ENCODE measurements around the gene DUSP21.

DNA sequence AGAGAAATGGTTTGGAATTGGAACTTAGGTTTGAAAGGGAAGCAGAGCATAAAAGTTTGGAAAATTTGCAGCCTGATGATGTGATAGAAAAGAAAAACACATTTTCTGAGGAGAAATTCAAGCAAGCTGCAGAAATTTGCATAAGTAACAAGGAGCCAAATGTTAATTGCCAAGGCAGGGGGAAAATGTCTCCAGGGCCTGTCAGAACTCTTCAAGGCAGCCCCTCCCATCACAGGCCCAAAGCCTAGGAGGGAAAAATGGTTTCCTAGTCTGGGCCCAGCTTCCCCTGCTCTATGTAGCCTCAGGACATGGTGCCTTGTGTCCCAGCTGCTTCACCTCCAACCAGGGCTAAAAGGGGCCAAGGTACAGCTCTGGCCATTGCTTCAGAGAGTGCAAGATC, 21.2 kb upstream of the DUSP21 start:
- TF ChIP-seq, protein P1, sequence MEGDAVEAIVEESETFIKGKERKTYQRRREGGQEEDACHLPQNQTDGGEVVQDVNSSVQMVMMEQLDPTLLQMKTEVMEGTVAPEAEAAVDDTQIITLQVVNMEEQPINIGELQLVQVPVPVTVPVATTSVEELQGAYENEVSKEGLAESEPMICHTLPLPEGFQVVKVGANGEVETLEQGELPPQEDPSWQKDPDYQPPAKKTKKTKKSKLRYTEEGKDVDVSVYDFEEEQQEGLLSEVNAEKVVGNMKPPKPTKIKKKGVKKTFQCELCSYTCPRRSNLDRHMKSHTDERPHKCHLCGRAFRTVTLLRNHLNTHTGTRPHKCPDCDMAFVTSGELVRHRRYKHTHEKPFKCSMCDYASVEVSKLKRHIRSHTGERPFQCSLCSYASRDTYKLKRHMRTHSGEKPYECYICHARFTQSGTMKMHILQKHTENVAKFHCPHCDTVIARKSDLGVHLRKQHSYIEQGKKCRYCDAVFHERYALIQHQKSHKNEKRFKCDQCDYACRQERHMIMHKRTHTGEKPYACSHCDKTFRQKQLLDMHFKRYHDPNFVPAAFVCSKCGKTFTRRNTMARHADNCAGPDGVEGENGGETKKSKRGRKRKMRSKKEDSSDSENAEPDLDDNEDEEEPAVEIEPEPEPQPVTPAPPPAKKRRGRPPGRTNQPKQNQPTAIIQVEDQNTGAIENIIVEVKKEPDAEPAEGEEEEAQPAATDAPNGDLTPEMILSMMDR (conservative IDR thresholded peaks at IDR 0.05; ENCODE audit: low read depth, low read length): no peak
- TF ChIP-seq RFX5 (IDR thresholded peaks at IDR 0.05; ENCODE audit: low read depth, low read length) (no peak), POLR2A (IDR thresholded peaks at IDR 0.05; ENCODE audit: low read depth, low read length) (no peak), RCOR1 (IDR thresholded peaks at IDR 0.05; ENCODE audit: insufficient replicate concordance, low read length) (no peak), MXI1 (IDR thresholded peaks at IDR 0.05; ENCODE audit: borderline replicate concordance, low read depth, low read length) (no peak), MAZ (IDR thresholded peaks at IDR 0.05; ENCODE audit: borderline replicate concordance, low read depth, low read length) (no peak), CEBPB (IDR thresholded peaks at IDR 0.05; ENCODE audit: low read depth, low read length) (no peak)
- TF ChIP-seq, protein P2, sequence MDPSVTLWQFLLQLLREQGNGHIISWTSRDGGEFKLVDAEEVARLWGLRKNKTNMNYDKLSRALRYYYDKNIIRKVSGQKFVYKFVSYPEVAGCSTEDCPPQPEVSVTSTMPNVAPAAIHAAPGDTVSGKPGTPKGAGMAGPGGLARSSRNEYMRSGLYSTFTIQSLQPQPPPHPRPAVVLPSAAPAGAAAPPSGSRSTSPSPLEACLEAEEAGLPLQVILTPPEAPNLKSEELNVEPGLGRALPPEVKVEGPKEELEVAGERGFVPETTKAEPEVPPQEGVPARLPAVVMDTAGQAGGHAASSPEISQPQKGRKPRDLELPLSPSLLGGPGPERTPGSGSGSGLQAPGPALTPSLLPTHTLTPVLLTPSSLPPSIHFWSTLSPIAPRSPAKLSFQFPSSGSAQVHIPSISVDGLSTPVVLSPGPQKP (IDR thresholded peaks at IDR 0.05; ENCODE audit: borderline replicate concordance, low read depth, low read length): no peak
